ENCODE data around the gene LTB.
"Not testable (repeated sequence)": the region's sequence is repeated elsewhere in the genome, so short reads cannot be mapped to it uniquely, and the experiment has no call there.

LTB gene

DNA sequence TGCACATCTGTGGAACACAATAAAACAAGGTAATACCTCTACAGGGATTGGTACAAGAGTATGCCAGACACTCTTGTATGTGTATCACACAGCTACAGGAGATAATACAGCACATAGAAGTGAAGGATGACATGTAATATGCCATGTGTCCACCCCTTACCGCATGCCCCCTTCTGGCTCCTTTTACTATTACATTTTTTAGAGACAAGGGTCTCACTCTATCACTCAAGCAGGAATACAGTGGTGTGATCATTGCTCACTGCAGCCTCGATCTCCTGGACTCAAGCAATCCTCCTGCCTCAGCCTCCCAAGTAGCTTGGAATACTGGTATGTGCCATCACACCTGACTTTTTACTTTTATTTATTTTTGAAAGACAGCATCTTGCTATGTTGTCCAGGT, 14.8 kb upstream of the LTB start:
- DNase-seq: no peak

DNA sequence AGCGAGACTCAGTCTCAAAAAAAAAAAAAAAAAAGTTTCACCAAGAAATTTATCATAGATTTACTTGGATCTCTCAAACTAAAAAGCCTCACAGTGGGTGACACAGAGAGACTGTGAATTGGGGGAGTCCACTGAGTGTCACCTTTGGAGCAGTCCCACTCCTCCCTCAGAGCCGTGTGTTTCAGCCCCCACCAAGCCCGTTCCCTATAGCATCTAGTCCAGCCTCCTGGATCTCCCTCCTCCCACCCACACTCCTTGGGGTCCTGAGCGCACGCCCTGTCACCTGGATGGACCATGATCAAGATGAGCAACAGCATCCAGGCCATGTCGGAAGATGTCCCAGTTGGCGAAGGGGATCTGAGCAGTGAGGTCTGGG, 10.2 kb upstream of the LTB start:
- DNase-seq: no peak

DNA sequence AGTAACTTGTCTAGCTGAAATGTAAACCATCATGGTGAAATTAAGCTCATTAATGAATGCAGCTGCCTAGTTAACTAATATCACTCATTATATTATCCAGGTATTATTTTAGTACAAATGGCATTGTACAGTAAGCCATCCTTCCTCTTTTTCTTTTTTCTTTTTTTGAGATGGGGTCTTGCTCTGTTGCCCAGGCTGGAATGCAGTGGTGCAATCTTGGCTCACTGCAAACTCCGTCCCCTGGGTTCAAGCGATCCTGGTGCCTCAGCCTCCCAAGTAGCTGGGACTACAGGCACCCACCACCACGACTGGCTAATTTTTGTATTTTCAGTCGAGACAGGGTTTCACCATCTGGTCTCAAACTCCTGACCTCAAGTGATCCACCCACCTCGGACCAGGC, 8.5 kb upstream of the LTB start:
- DNase-seq: not testable (repeated sequence)

DNA sequence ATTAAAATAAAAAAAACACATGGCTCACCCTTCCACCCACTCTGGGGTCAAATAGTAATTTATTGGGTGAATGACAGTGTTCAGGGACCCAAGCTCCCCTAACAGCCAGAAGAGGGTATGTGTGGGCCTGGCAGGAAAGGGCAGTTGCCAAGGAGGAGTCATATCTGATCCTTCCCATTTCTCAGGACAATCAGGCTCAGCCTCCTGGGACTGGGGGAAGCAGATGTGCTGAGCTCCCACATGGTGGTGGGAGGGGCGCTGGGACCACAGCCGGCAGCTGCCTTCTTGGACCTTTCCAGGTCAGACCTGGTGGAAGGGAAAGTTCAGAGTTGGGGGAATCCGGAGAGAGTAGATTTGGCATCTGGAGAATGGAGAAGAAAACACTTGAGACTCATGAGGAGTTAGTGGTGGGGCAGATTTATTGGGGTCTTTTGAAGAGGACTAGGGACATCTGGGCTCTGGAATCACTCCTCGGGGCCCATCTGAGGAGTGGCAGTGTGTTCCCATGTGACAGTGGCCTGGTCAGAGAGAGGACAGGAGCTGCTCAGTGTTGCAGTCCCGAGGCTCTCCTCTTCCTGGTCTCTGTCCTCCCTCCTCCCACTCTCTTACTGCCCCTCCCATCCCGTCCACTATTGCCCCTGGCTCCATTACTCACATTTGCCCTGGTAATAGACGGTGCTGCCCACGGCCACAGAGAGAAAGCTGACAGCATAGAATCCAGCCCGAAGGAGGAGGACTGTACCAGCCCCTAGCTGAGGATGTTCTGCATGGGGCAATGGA, 6.8 kb upstream of the LTB start:
- no peak for DNase-seq

DNA sequence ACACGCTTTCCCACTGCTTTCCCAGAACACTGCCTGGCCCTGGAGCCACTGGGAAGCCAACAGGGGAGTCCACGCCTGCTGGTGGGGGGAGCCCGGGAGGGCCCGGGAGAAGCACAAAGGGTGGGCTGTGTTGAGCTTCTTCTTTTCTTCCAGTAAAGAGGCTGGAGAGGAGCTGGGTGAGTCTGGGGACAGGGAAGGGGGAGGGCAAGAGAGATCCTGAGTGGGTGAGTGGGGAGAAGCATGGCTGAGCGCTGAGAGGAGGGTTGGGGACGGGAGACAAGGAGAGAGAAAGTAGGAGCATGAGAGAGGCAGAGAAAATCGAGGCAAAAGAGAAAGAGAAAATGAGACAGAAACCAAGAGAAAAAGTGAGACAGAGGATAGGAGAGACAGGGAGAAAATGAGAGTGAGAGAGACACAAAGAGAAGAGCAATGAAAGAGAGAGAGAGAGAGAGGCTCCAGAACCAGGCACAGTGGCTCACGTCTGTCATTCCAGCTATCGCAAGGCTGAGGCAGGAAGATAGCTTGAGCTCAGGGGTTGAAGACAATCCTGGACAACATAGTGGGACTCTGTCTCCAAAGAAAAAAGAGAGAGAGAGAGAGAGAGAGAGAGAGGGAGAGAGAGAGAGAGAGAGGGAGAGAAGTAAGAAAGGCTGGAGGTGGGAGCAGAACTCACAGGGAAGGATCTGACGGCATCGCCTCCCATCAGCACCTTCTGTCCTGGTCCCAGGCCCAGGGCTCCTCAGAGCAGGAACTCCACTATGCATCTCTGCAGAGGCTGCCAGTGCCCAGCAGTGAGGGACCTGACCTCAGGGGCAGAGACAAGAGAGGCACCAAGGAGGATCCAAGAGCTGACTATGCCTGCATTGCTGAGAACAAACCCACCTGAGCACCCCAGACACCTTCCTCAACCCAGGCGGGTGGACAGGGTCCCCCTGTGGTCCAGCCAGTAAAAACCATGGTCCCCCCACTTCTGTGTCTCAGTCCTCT, 5.9 kb upstream of the LTB start:
- no peak for DNase-seq

DNA sequence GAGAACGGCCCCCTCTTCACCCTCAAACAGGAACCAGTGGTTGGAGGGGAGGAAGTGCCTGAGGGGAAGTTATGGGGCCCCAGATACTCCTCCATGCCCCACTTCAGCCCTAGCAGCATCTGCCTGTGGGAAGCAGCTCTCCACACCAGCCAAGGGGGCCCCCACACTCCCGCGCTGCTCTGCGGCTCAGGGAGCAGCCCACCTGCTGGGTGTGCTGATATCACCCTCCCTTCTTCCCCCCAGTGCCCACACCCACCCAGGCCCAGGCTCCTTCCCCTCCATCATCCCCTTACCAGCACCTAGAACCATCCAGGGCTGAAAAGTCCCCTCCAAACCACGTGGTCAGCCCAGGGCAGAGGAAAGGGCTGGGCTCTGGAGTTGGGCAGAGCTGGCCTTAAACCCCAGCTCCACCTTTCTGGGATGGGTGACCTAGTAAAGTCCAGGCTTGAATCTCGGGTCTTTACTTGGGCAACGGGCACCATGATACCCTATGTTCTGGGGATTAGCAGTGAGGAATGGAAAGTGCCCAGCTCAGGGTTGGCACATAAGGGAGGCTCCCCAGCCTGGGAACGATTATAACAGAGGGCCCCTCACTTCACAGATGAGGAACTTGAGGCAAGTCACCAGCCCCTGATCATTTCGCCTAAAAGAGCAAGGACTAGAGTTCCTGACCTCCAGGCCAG, 4.5 kb upstream of the LTB start:
- no peak for DNase-seq

DNA sequence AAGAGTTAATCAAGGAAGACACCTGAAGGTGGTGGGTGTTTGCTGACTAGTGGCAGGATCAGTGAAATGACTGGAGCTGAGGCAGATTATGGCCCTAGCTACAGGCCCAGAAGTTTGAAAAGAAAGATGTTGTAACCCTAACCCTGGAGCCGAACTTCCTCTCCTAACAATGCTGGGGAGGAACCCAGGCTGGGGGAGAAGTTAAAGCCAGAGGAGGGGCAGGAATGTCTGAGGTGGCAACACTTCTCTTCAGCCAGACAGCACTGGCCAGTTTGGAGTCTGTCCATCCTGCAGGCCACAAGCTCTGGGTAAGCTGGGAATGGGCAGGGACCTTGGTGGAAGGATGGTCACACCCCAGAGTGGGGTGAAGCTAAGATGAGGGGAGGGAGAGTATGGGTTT, 3.8 kb upstream of the LTB start, which contains the start of gene LST1:
TSS of gene LST1 (plus strand) at position 270 of the 400 bp plus-strand sequence. CDS start 1,023 bp downstream, outside the sequence.
- DNase-seq: no peak

DNA sequence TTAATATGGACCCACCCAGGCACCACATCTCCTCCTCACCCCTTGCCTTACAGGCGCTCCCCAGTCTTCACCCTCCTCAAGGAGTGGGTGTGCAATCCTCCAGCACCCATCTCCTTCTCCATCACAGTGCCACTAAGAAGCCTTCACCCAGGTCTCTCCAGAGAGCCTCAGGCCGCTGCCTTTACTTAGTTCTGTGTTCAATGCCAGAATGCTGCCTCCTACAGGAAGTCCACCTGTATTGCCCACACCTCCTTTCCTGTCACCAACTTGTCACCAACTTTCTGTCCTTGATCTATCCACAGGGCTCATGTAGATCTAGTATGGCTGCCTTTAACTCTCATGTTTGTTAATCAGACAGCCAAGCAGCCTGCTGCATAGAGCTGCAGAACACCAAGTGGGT, 3.3 kb upstream of the LTB start:
- no peak for DNase-seq

DNA sequence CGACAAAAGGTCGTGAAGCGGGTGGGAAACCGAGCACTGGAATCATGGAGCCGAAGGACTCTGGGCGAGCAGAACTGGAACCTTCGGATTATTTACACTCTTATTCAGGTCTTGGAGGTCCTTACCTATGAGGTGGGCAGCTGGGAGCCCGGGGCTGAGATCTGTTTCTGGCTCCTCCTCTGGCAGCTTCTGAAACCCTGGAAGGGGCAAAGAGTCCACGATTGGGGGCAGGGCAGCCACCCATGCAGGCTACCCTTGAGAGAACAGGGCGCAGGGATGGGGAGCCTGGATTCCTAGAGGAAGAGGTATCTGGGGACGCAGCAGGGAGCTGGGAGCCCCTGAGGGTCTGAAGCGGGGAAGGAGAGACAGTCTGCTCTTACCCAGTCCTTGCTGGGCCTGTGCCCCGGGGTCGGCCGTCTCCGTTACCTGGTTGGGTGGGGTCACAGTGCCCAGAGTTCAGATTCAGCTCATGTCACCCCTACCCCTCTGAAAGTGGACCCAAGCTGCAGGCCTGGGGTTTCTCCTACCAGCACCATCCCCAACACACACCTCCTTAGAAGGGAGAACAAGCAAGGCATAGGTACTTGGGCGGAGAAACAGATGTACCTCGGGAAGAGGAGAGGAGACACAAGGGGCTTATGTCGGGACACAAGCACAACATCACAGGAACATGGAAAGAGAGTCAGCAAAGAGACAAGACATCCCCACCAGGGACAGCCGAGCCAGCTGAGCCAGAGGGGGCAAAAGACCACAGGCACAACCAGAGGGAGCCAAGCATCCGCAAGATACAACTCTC, 592 bp downstream of the LTB start:
- no peak for DNase-seq

DNA sequence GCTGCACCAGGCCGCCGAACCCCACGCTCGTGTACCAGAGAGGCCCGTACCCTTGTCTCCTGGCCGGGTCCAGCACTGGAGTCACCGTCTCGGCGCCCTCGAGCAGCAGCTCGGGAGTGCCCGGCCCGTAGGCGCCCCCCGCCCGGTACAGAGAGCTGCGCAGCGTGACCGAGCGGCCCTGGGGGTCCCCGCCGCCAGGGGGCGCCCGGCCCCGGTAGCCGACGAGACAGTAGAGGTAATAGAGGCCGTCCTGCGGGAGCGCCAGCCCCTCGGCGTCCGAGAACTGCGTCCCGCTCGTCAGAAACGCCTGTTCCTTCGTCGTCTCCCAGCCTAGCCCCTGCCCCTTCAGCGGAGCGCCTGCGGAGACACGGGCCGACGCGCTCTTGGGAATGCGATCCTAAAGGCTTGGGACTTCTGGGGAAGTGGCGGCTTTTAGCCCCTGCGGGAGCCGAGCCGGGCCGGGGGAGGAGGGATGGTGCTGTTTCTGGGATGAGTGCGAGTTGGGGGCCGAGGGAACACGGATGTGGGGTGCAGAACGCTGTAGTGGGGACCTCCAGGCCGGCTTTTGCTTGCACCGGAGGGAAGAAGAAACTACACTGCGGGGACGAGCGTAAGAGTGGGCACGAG, 1.3 kb downstream of the LTB start:
- peak; percentile 39 to 79 for DNase-seq

DNA sequence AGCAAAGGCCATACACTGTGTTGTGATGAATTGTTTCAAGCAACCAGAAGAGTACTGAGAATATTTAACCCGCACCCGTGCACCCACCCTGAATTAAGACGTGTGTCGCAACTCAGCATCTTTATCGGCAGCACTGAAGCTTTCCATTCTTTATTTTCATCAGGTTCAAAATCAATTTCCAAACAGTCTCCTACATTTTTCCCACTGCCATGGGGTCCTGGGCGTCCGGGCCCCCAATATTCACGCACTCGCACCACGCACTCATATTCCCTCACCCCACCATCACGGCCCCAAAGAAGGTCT, 1.8 kb downstream of the LTB start:
- no peak for DNase-seq

DNA sequence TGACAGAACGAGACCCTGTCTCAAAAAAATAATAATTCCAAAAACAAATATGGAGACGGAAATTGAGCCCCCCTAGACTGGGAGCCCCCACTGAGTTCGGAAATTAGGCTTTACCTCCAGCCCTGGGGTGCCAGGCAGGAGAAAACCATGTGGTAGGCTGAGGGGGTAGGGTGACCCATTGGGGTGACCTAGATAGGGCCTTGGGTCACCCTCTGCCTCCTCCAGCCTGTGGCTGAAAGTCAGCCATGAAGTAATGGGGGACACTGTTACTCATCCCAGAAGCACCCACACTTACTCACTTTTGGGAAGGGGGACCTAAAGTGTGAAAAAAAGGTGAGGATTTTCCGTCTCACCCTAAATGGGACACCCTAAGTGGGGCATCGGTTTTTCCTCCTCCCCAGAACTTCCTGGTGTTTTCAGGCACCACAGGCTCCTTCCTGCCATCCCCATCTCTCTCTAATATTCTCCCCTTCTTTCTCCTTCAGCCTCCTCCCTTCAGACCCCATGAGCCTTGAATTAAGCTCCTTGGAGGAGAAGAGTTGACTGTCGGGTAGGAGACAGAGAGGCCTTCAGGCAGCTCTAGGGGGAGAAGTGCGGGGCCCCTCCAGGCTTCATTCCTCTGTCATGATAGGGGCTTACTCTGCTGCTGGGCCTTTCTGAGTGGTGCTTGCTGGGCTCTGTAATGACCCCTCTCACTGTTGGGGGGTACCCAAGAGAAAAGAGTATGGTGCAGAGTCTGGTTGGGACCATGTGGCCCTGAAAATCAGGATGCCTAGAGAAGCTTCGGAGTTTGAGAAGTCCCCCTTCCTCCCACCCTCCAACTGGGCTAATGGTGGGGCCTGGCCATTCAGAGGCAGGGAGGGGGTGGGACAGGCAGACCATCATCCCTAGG, 2.4 kb downstream of the LTB start:
- no peak for DNase-seq

DNA sequence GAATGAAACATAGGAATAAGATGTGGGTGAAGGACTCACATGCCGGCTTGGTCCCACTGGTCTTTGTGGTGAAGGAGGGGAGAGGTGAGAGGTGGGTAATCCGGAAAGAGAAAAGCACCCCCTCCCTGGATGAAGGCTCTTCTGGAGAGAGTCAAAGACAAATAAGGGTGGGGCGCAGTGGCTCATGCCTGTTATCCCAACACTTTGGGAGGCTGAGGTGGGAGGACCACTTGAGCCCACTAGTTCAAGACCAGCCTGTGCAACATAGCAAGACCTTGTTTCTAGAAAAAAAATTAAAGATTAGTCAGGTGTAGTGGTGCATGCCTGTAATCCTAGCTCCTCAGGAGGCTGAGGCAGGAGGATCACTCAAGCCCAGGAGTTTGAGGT, 3.1 kb downstream of the LTB start:
- DNase-seq: no peak

DNA sequence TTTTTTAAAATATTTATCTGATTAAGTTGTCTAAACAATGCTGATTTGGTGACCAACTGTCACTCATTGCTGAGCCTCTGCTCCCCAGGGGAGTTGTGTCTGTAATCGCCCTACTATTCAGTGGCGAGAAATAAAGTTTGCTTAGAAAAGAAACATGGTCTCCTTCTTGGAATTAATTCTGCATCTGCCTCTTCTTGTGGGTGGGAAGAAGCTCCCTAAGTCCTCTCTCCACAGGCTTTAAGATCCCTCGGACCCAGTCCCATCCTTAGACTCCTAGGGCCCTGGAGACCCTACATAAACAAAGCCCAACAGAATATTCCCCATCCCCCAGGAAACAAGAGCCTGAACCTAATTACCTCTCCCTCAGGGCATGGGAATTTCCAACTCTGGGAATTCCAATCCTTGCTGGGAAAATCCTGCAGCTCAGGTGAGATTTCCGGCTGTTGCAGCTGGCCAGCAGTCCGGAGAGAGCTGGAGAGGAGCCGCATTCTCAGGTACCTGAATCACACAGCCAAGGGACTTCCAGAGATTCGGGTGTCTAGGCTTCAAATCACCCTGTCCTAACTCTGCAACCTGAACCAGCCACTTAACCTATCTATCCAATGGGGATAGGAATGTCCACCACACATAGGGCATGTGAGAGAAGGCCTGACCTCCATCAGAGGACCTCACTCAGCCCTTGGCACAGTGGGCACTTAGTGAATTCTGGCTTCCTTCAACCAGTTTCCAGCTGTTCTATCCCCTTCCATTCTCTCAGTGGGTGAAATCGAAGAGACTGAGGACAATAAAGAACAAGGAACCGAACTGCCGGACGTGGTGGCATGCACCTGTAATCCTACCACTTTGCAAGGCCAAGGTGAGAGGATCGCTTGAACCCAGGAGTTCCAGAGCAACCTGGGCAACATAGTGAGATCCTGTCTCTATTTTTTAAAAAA, 3.8 kb downstream of the LTB start:
- no peak for DNase-seq

DNA sequence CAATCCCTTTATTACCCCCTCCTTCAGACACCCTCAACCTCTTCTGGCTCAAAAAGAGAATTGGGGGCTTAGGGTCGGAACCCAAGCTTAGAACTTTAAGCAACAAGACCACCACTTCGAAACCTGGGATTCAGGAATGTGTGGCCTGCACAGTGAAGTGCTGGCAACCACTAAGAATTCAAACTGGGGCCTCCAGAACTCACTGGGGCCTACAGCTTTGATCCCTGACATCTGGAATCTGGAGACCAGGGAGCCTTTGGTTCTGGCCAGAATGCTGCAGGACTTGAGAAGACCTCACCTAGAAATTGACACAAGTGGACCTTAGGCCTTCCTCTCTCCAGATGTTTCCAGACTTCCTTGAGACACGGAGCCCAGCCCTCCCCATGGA, 4.7 kb downstream of the LTB start:
- no peak for DNase-seq

DNA sequence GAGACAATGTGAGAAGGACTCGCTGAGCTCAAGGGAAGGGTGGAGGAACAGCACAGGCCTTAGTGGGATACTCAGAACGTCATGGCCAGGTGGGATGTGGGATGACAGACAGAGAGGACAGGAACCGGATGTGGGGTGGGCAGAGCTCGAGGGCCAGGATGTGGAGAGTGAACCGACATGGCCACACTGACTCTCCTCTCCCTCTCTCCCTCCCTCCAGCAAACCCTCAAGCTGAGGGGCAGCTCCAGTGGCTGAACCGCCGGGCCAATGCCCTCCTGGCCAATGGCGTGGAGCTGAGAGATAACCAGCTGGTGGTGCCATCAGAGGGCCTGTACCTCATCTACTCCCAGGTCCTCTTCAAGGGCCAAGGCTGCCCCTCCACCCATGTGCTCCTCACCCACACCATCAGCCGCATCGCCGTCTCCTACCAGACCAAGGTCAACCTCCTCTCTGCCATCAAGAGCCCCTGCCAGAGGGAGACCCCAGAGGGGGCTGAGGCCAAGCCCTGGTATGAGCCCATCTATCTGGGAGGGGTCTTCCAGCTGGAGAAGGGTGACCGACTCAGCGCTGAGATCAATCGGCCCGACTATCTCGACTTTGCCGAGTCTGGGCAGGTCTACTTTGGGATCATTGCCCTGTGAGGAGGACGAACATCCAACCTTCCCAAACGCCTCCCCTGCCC, 5.2 kb downstream of the LTB start:
- DNase-seq: no peak

DNA sequence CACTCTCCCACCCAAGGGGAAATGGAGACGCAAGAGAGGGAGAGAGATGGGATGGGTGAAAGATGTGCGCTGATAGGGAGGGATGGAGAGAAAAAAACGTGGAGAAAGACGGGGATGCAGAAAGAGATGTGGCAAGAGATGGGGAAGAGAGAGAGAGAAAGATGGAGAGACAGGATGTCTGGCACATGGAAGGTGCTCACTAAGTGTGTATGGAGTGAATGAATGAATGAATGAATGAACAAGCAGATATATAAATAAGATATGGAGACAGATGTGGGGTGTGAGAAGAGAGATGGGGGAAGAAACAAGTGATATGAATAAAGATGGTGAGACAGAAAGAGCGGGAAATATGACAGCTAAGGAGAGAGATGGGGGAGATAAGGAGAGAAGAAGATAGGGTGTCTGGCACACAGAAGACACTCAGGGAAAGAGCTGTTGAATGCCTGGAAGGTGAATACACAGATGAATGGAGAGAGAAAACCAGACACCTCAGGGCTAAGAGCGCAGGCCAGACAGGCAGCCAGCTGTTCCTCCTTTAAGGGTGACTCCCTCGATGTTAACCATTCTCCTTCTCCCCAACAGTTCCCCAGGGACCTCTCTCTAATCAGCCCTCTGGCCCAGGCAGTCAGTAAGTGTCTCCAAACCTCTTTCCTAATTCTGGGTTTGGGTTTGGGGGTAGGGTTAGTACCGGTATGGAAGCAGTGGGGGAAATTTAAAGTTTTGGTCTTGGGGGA, 6.1 kb downstream of the LTB start:
- no peak for DNase-seq

DNA sequence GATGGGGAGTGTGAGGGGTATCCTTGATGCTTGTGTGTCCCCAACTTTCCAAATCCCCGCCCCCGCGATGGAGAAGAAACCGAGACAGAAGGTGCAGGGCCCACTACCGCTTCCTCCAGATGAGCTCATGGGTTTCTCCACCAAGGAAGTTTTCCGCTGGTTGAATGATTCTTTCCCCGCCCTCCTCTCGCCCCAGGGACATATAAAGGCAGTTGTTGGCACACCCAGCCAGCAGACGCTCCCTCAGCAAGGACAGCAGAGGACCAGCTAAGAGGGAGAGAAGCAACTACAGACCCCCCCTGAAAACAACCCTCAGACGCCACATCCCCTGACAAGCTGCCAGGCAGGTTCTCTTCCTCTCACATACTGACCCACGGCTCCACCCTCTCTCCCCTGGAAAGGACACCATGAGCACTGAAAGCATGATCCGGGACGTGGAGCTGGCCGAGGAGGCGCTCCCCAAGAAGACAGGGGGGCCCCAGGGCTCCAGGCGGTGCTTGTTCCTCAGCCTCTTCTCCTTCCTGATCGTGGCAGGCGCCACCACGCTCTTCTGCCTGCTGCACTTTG, 6.8 kb downstream of the LTB start, which contains the start of gene TNF:
TSS of gene TNF (plus strand) at position 231 of the 567 bp plus-strand sequence. CDS start at position 408, 177 bp downstream.
- DNase-seq: no peak
